Body of pancreas (tissue), 4 donors: ENCODE results near the gene CSMD2. TPM values are rescaled to one million over a fixed set of nuclear protein-coding genes. Genes with fewer than 3 reads are reported as not detected.

ENCODE experiments used
- ATAC-seq: fragments of 150-250 bp; one replicate; pipeline ENCODE4 v1.9.1; 2016
- DNase-seq, 4 donors: peaks; one replicate each; pipeline ENCODE4 v3.0.0-alpha.2; 2019
- H3K27ac ChIP-seq, 4 donors: fragments of 200-600 bp; sonication (generic); 1 replicate in 3 of 4; 2 replicates in 1 of 4; pipeline versions ENCODE4 v1.5.1 to v1.6.1; 2016 to 2019; ENCODE audit warnings: mild to moderate bottlenecking in 1 of 4, mixed read lengths in 1 of 4, moderate library complexity in 1 of 4
- H3K27me3 ChIP-seq, 2 donors: fragments of 200-600 bp; sonication (generic); one replicate each; pipeline ENCODE4 v1.6.0; 2016; ENCODE audit warnings: mild to moderate bottlenecking in 1 of 2
- H3K36me3 ChIP-seq, 2 donors: fragments of 200-600 bp; sonication (generic); replicated peaks in 1 of 2; 2 replicates each; pipeline ENCODE4 v1.5.1; 2016; ENCODE audit warnings: low read depth in 2 of 2; ENCODE audit not compliant: insufficient read depth in 1 of 2
- H3K4me1 ChIP-seq: fragments of 200-600 bp; sonication (generic); one replicate; pipeline ENCODE4 v1.6.0; 2016
- H3K4me3 ChIP-seq, 2 donors: fragments of 200-600 bp; sonication (generic); 1 replicate in 1 of 2; 2 replicates in 1 of 2; pipeline ENCODE4 v1.5.1; 2016 to 2019
- H3K9me3 ChIP-seq, 3 donors: fragments of 200-600 bp; sonication (generic); 1 replicate in 2 of 3; 2 replicates in 1 of 3; pipeline ENCODE4 v1.5.1; 2016
- CTCF ChIP-seq, 7 experiments: fragments of 450-650 bp in 4 of 7; fragments of 200-600 bp in 3 of 7; sonication (generic) in 3 of 7; IDR thresholded peaks; one replicate each; pipeline ENCODE4 v1.5.1; 2016 to 2019; ENCODE audit warnings: antibody characterized with exemption in 7 of 7
- POLR2A ChIP-seq, 3 donors: fragments of 450-650 bp; IDR thresholded peaks; one replicate each; pipeline ENCODE4 v1.6.1; 2016; ENCODE audit warnings: antibody characterized with exemption in 3 of 3, mild to moderate bottlenecking in 2 of 3
- WGBS, 2 donors: methylation state at CpG; one replicate each; pipeline ENCODE4 v1.1.5; 2017; 5-methylcytosine and 5-hydroxymethylcytosine counted together
- intact Hi-C: fragments of 100-400 bp; cut with DNase I; formaldehyde crosslinking; loops from one replicate; pipeline ENCODE4 v1.15.1; 2023
- total RNA-seq, 2 donors: library from RNA; depleted of rRNA; stranded (reverse); fragments of >200 nt; gene quantifications; one replicate each; pipeline ENCODE4 v1.1.0, GENCODE V29; 2016

Gene CSMD2
- total RNA-seq, 2 donors from 2014 or later, result 0.26 to 0.33 TPM

DNA sequence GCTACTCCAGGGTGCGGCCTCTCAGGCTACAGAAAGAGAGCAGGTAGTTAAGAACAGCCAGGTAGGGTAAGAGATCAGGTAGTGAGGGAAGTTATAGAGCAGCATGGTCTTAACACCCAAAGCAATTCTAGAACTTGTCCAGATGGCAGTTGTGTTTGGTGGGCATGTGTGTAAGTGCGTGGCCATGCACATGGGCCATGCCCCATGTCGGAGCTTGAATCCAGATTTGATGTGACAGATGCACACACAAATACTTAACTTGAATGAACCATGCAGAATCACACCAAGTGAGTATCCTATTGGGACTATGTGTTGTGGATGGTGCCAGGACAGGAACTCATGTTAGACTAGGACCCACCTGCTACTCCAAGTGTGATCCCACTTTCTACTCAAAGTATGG is 446.8 kb downstream of the CSMD2 start:
- DNase-seq (no peak), ATAC-seq (no peak)
- H3K4me3 ChIP-seq, result no peak overlapping the region
- no peaks in the 10 kb centered on the region for H3K4me1 ChIP-seq
- WGBS, 2 donors, result 94% methylated on average over 3 of the region's 3 CpGs
- no peak for TF ChIP-seq POLR2A (IDR thresholded peaks at IDR 0.05)
- H3K27ac ChIP-seq, result no peak overlapping the region
- no peaks in the 10 kb centered on the region for H3K27me3 ChIP-seq
- H3K9me3 ChIP-seq, result no peaks in the 10 kb centered on the region
- H3K36me3 ChIP-seq, result no peaks in the 10 kb centered on the region
- intact Hi-C loops, result no loop called here

GRCh38 chr1:33716976-33717688 is 447.9 kb downstream of the CSMD2 start:
- H3K27me3 ChIP-seq, result no peaks in the 10 kb centered on the region
- no peak for ATAC-seq
- H3K4me1 ChIP-seq, result no peaks in the 10 kb centered on the region
- TF ChIP-seq POLR2A (IDR thresholded peaks at IDR 0.05), result no peak
- TF ChIP-seq CTCF (IDR thresholded peaks at IDR 0.05), result no peak
- WGBS, 2 donors, result 54 to 60% methylated on average over 3 of the region's 3 CpGs
- intact Hi-C loops, result no loop called here
- H3K4me3 ChIP-seq, result no peak overlapping the region
- no peaks in the 10 kb centered on the region for H3K36me3 ChIP-seq
- H3K9me3 ChIP-seq, result no peaks in the 10 kb centered on the region
- DNase-seq, result no peak
- no peak overlapping the region for H3K27ac ChIP-seq

DNA sequence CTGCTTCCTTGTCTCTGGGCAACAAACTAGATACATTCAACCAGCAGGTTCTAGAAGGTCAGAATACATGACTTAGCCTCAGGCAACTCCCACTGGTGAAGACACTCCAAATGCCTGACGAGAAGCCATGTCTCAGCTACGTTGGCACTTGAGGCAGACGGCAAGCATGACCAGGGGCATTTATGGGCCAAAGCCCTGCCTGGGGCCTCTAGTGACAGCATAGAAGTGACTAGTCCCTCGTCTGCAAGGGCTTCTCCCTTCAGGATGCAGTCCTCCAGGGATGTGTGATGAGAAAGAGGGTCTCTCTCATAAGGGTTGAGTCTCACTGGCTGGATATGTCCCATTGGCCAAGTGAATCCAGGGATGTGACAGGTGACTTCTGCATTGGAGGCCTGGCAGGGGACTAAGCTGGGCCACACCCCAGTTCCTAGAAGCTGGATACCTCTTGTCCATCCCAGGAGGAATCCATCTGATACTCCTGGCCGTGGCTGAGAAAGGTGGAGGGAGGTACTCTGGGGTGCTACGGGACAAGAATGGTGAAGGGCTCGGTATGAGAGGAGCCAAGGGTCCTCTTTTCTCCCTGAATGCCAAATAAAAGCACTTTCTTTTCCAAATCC is 449.7 kb downstream of the CSMD2 start:
- Histone ChIP-seq H3K9me3 (no peaks in the 10 kb centered on the region), H3K4me1 (no peaks in the 10 kb centered on the region), H3K36me3 (no peaks in the 10 kb centered on the region), H3K4me3 (no peak overlapping the region), H3K27ac (no peak overlapping the region), H3K27me3 (no peaks in the 10 kb centered on the region)
- 70 to 74% methylated on average over 6 to 7 of the region's 7 CpGs for WGBS, 2 donors
- intact Hi-C loops, result no loop called here
- TF ChIP-seq POLR2A (IDR thresholded peaks at IDR 0.05), result no peak
- no peak for TF ChIP-seq CTCF (IDR thresholded peaks at IDR 0.05)
- ATAC-seq, result no peak
- DNase-seq, result no peak

DNA sequence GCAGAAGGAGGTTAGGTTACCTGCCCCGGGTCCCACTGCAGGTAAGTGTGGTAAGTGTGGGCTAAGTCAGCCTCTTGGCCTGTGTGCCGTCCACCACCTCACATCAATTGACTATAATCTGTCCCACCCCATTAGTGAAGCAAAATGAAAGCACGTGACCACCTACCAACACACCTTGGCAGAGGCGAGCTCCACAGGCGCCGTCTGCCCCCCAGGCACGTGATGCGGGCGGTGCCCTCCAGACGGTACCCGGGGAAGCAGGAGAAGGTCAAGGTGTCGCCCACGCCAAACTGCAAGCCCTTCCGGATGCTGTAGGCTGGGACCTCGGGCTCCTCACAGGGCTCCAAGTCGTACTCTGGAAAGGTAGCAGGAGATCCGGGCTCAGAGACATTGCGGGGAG is 450.6 kb downstream of the CSMD2 start:
- Histone ChIP-seq H3K9me3 (no peaks in the 10 kb centered on the region), H3K4me3 (no peak overlapping the region), H3K36me3 (no peaks in the 10 kb centered on the region), H3K27ac (no peak overlapping the region), H3K4me1 (no peaks in the 10 kb centered on the region), H3K27me3 (no peaks in the 10 kb centered on the region)
- DNase-seq (no peak), ATAC-seq (no peak)
- intact Hi-C loops, result no loop called here
- TF ChIP-seq CTCF (IDR thresholded peaks at IDR 0.05), result no peak
- TF ChIP-seq POLR2A (IDR thresholded peaks at IDR 0.05), result no peak
- 81 to 87% methylated on average over 18 of the region's 18 CpGs for WGBS, 2 donors

GRCh38 chr1:33713058-33713877 is 451.8 kb downstream of the CSMD2 start:
- 67 to 69% methylated on average over 9 of the region's 9 CpGs for WGBS, 2 donors
- H3K36me3 ChIP-seq, result no peaks in the 10 kb centered on the region

More at GRCh38 chr1:33713058-33713877, 451.8 kb downstream of the CSMD2 start:
- Histone ChIP-seq H3K4me3 (no peak overlapping the region), H3K27me3 (no peaks in the 10 kb centered on the region), H3K9me3 (no peaks in the 10 kb centered on the region), H3K27ac (no peak overlapping the region), H3K4me1 (no peaks in the 10 kb centered on the region)
- ATAC-seq (no peak), DNase-seq (no peak)
- intact Hi-C loops, result no loop called here
- no peak for TF ChIP-seq POLR2A (IDR thresholded peaks at IDR 0.05)
- TF ChIP-seq CTCF (IDR thresholded peaks at IDR 0.05), result no peak
